ENCODE results near the gene EVL. TPM values are rescaled to one million over a fixed set of nuclear protein-coding genes. Genes with fewer than 3 reads are reported as not detected.

The EVL gene
- total and polyA plus RNA-seq, 10 of the 15 experiments (the other 5 are each of a cell fraction or from before 2014, with no cell fraction given): 11.9 to 341 (median 89.8) TPM

DNA sequence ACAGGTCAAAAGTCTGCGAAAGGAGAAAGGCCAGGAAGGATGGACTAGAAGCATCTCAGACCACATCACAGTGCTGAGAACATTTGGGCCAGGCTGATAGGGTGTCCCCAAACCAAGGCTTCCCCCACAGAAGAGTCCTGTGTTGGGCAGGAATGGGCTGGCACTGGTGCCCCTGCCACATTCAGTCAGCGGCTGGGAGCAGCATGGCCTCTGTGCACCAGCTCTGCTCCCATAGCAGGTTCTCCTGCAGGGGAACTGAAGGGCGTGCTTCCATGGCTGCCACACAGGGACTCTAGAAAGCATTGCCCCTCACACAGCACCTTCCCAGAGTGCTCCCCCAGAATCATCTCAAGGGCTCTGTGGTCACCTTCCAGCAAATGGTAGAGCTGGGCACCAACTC lies 17.5 kb downstream of the EVL start:
- no peak for DNase-seq (ENCODE audit: low read depth, low spot score)
- CTCF ChIA-PET: interaction anchor here (0.7 to 5.1 kb wide), 9 partner anchors 11 to 200 kb away, joined by 3 to 37 read pairs (median 4); partner anchors contain the start of gene EVL
- SMC1A ChIA-PET (ENCODE audit: uncharacterized antibody, unreplicated experiment): interaction anchor here (0.6 to 4.3 kb wide), 8 partner anchors 11 to 160 kb away, joined by 3 to 27 read pairs (median 5); partner anchors contain the start of gene EVL
- Histone ChIP-seq H4K20me1 (ENCODE audit: control insufficient read depth, insufficient read depth) (no peaks in the 10 kb centered on the region), H2AFZ (ENCODE audit: control insufficient read depth, low read depth, low read length) (no peak overlapping the region), H3K27me3 (replicated peaks in 1 of 2; ENCODE audit: control insufficient read depth in 2 of 2, insufficient read depth in 2 of 2, low read length in 1 of 2) (no peaks in the 10 kb centered on the region), H3K4me3 (no peak overlapping the region), H3K79me2 (ENCODE audit: control insufficient read depth, insufficient read depth, low read length) (peaks cover 32% of the 10 kb centered on the region), H3K4me2 (ENCODE audit: control insufficient read depth, insufficient read depth) (no peak overlapping the region), H3K9me3 (replicated peaks; ENCODE audit: control insufficient read depth, insufficient read depth, low read length) (no peaks in the 10 kb centered on the region), H3K27ac (ENCODE audit: control insufficient read depth, insufficient read depth) (no peak overlapping the region), H3K36me3 (ENCODE audit: control insufficient read depth in 2 of 2, insufficient read depth in 2 of 2, low read length in 1 of 2) (peaks cover 13 to 23% of the 10 kb centered on the region in 2 experiments; a peak in 3 of 4 replicates), H3K9ac (ENCODE audit: control insufficient read depth, insufficient read depth, low read length) (no peak overlapping the region), H3K4me1 (ENCODE audit: control insufficient read depth, insufficient read depth, low read length) (peaks cover 24% of the 10 kb centered on the region)
- POLR2A ChIA-PET: interaction anchor here (3.0 kb wide), 1 partner anchor 12 kb away, joined by 17 read pairs; no protein-coding TSS in a partner anchor
- WGBS (ENCODE audit: insufficient coverage, insufficient replicate concordance, low lambda C conversion rate, missing lambda C conversion rate): 92% methylated on average over 3 of the region's 3 CpGs
- intact Hi-C loops (cut with micrococcal nuclease; ENCODE audit: unreplicated experiment) (no loop called here), in situ Hi-C loops (cut with MboI) (no loop called here)
- no peak for ATAC-seq
- TF ChIP-seq POLR2A (IDR thresholded peaks at IDR 0.05; ENCODE audit: low read depth, low read length): peak; percentile 38; the same call in 1 of the 2 replicates
- no peak for TF ChIP-seq ESRRA (IDR thresholded peaks at IDR 0.05; ENCODE audit: low read length)
- no peak for FAIRE-seq
- no TSS peak for BruUV-seq (replicated peaks)
- RAD21 ChIA-PET (ENCODE audit: unreplicated experiment): interaction anchor here (0.8 to 2.1 kb wide), 4 partner anchors 11 to 26 kb away, joined by 3 to 10 read pairs (median 4); no protein-coding TSS in a partner anchor

DNA sequence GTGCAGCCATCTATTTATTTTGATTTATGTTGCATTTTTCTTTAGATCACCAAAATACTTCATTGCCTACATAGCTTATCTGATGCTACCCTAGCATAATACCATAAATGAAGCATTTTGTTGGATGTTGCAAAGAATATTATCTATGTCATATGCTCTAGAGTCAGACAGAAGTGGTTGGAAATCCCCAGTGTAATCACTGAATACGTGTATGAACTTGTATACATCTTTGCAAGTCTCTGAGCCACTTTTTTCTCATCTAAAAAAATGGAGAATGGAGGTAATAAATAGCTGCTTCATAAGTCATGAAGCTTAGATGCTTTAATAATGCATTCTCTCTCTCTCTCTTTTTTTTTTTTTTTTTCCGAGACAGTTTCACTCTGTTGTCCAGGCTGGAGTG lies 18.5 kb downstream of the EVL start:
- no peak for ATAC-seq
- Histone ChIP-seq H3K79me2 (ENCODE audit: control insufficient read depth, insufficient read depth, low read length) (peaks cover 26% of the 10 kb centered on the region), H3K27ac (ENCODE audit: control insufficient read depth, insufficient read depth) (no peak overlapping the region), H3K4me2 (ENCODE audit: control insufficient read depth, insufficient read depth) (no peak overlapping the region), H3K27me3 (replicated peaks in 1 of 2; ENCODE audit: control insufficient read depth in 2 of 2, insufficient read depth in 2 of 2, low read length in 1 of 2) (no peaks in the 10 kb centered on the region), H2AFZ (ENCODE audit: control insufficient read depth, low read depth, low read length) (no peak overlapping the region), H3K4me1 (ENCODE audit: control insufficient read depth, insufficient read depth, low read length) (peaks cover 18% of the 10 kb centered on the region), H3K9ac (ENCODE audit: control insufficient read depth, insufficient read depth, low read length) (no peak overlapping the region), H3K9me3 (replicated peaks; ENCODE audit: control insufficient read depth, insufficient read depth, low read length) (no peaks in the 10 kb centered on the region), H4K20me1 (ENCODE audit: control insufficient read depth, insufficient read depth) (no peaks in the 10 kb centered on the region), H3K36me3 (ENCODE audit: control insufficient read depth in 2 of 2, insufficient read depth in 2 of 2, low read length in 1 of 2) (peaks cover 17 to 25% of the 10 kb centered on the region in 2 experiments; a peak in 3 of 4 replicates), H3K4me3 (no peak overlapping the region)
- no peak for DNase-seq (ENCODE audit: low read depth, low spot score)
- ChIA-PET SMC1A (ENCODE audit: uncharacterized antibody, unreplicated experiment) (interaction anchor here (0.8 to 4.3 kb wide), 8 partner anchors 8 to 40 kb away, joined by 3 to 27 read pairs (median 4); partner anchors contain the start of gene EVL), CTCF (interaction anchor here (0.6 to 3.1 kb wide), 9 partner anchors 12 to 157 kb away, joined by 3 to 10 read pairs (median 5); no protein-coding TSS in a partner anchor), POLR2A (interaction anchor here (0.6 to 3.0 kb wide), 4 partner anchors 9 to 77 kb away, joined by 3 to 17 read pairs (median 4); no protein-coding TSS in a partner anchor), RAD21 (ENCODE audit: unreplicated experiment) (interaction anchor here (0.8 to 2.1 kb wide), 4 partner anchors 12 to 27 kb away, joined by 3 to 6 read pairs (median 3); no protein-coding TSS in a partner anchor)
- WGBS (ENCODE audit: insufficient coverage, insufficient replicate concordance, low lambda C conversion rate, missing lambda C conversion rate): 70% methylated on average over 1 of the region's 2 CpGs
- FAIRE-seq: no peak
- TF ChIP-seq SMAD1 (IDR thresholded peaks at IDR 0.05; ENCODE audit: low read depth, partially characterized antibody) (no peak), FOS (IDR thresholded peaks at IDR 0.05; ENCODE audit: borderline replicate concordance, extremely low read depth, insufficient read length) (no peak), GATAD2B (conservative IDR thresholded peaks at IDR 0.05; ENCODE audit: low read depth) (no peak), FOXK2 (IDR thresholded peaks at IDR 0.05) (no peak), CHD2 (IDR thresholded peaks at IDR 0.05; ENCODE audit: borderline replicate concordance, low read depth, low read length) (no peak), NFXL1 (IDR thresholded peaks at IDR 0.05; ENCODE audit: borderline replicate concordance) (no peak), RFX5 (IDR thresholded peaks at IDR 0.05; ENCODE audit: low read depth, low read length) (no peak)
- intact Hi-C loops (cut with micrococcal nuclease; ENCODE audit: unreplicated experiment) (no loop called here), in situ Hi-C loops (cut with MboI) (no loop called here)
- no TSS peak for BruUV-seq (replicated peaks)

Data from GM12878 (cell line).